Stimulated activated naive CD4-positive, alpha-beta T cell (primary cell): Measurements from ENCODE around the gene EXOC4.

Experiments
- DNase-seq, 6 experiments: peaks; one replicate each; lab custom pipeline; 2025; lab: John Stamatoyannopoulos, UW

The EXOC4 gene

DNA sequence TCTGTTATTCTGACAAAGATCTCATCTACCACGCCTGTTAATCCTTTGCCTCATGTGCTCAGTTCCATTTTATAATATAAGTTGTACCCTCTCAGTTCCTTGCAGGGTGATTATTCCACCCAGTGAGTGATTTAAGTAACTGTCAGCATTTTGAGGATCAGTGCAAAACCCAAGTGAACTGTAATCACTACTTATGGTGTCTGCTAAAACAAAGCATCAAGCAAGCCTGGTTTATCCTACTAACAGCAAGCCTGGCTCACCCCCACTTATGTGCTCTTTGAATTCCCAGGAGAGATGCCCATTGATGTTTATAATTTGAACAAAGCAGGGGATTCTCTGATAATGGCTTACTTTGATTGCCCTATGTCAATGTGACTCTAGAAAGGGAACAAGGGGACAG lies 687.5 kb downstream of the EXOC4 start:
- DNase-seq, result no peak

DNA sequence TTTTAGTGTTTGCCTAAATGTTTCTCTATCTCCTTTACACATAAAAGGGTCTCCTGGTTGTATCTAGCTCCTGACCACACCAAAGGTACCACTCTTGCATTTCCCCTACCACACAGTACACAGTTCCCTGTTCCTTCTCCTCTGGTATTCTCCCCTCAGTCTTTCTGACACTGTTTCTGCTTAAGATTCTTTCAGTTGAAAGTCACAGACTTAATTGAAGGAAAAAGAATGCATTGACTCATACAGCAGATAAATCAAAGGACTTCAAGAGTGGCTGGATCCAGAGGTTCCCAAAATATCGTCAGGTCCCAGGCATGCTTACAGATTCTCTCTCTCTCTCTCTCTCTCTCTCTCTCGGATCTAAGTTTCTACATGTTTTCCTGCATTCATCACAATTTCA lies 688.6 kb downstream of the EXOC4 start:
- DNase-seq, result no peak

DNA sequence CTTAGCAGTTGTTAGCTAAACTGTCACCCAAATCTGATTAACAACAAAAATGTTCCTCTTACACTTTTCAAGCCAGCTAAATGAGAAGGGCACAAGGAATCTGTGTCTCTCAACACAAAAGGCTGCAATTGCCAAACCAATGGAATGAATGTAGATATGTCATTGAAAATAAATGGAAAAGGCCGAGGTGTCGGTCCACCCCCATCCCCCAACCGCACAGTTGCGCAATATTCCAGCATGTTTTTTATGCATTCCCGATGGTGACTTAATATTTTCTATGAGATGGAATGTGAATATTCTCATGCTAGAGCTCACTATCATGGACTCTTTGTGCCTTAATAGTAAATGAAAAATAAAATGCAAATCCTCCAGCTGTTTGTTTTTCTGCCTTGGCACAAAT lies 692.6 kb downstream of the EXOC4 start:
- no peak for DNase-seq

DNA sequence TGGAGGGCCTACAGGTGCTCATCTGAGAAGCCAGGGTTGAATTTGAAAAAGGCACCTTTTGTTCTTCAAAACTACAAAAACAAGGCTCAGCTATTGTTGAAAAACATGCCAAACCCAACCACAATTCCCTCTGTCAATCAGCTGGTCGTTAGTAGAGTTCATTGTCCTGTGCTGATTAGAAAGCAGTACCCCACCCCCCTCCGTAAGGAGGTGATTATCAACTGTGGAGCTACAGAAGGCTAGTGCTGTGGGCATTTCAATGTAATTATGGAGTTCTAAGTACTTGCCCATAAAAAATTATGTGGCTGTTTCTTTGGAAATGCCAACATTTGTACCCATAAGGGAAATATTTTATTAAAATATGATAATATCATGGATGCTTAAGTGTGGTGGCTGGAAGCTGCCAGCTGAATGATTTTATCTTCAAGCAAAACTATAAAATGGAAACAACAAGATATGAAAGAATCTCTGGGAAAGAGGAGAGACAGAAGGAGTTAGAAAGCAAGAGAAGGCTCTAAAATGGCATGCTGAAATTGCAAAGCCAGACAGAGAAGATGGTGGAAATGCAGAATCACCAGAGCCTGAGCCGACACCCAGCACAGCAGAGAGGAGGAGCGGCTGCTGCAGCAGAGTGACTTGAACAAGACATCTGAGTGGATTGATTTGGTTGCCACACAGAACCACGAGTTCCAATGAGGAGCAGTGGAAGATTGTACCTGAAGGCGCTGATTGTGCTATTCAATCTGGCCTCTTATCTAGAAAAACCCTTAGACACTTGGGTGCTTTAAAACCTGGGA lies 694.8 kb downstream of the EXOC4 start:
- DNase-seq, result no peak

DNA sequence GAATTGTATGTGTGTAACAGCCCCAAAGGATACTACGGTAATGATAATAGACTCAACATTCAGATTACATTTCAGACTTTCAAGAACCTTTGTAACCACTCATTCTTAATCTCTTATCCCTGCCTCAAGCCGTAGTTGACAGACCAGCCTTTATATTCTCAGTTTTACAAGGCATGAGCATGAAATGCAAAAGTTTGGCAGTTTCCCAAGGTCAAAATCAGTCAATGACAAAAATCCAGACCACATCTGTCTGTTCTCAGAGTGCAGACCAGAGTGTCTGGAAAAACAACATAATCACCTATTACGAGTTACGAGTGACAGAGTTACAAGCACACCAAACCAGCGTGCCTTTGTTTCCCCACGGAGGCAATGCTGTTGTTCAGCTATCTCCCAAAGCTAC lies 695.7 kb downstream of the EXOC4 start:
- DNase-seq, result no peak

DNA sequence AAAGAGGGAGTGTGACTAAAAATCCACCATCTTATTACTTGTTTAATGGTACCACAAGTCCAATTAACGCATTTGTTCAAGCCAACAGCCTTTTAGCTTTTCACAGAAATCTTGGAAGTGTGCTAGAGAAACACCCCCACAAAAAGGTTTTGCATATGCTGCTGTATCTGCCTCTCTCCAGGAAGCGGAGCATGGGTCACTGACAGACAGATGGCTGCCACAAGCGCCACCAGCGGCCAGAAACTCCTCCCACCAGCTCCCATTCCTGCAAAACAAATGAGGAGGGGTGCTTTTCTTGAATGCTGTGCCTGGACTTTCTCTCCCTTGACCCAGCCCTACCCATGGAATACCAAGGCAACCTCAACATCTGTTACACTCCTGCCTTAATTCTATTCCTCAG lies 698.0 kb downstream of the EXOC4 start:
- no peak for DNase-seq

DNA sequence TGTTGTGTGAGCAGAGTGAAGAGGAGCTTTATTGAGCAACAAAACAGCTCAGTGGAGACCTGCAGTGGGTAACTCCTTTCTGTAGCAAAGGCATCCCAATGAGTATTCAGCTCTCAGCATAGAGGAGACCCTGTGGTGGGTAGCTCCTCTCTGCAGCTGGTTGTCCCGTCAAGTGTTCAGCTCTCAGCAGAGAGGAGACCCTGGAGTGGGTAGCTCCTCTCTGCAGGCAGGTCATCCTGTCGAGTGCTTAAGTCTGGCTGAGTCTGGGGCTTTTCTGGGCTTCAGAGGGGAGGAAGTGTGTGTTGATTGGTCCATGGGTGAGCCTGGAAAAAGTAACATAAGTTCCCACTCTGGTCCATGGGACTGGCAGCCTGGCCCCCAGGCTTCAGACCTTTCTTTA lies 702.3 kb downstream of the EXOC4 start:
- DNase-seq, result no peak

DNA sequence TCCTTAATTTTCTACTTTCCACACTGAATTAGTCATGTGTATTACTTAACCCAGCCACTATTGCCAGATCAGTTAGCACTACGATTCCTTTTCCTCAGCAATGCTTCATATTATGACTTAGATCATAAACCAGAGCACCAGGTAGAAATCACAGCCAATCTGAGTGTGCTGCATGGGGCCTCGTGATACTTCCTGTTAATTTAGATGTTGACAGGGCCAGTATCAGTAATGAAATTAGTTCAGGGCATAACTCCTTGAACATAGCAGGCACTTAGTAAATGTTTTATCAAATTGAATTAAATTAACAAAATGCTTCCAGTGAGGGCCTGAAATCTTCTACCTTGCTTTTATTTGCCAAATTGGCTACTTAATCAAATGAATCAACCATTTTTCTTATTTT lies 705.0 kb downstream of the EXOC4 start:
- DNase-seq, result no peak

DNA sequence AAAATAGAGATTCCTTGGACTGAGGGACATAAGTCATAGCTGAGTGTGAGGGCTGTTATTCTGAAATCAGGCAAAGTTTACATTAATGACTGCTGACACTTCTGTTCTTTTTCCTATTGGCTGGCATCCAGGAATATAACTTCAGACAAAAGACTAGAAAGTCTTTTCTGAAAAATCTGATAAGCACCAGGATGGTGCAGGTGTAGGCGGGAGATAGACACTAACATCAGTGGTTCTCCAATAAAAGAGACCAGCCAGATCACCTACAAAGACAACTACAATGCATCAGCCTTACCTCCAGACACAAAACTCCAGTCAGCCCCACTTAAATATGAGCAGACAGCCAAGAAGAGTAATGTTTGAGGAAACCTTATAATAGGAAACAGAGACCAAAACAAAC lies 705.9 kb downstream of the EXOC4 start:
- no peak for DNase-seq

DNA sequence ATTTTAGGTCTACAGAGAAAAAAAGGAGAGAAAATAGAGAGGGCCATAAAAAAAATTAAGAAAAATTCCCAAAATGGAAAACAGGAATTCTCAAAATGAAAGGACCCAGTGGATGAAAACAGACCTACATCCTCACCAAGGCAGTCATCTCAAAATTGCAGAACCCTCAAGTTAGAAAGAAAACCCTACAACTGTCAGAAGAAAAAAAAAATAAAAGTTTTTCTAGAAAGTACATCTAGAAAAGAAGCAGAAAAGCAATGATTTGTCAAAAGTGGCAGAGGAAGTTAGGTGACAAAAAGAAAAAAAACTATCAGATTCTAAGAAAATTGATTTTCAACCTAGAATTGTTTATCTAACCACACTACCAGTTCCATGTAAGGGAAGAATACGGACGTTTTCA lies 706.6 kb downstream of the EXOC4 start:
- no peak for DNase-seq

DNA sequence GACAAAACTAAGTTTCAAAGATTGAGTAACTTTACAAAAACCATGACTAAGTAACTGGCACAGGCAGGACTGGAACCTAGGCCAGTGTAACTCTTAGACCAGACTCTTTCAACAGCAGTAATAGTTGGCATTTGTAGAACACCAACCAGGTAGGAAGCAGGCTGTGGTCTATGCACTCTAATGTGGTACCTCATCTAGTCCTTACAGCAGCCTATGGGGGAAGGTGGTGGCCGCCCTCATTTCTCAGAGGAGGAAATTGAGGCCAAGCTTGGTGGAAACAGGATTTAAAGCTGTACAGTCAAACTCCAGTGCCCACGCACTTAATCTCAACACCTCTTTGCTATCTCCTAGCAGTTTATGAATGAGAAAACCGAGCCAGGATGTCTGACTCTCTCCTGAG lies 708.8 kb downstream of the EXOC4 start:
- no peak for DNase-seq

DNA sequence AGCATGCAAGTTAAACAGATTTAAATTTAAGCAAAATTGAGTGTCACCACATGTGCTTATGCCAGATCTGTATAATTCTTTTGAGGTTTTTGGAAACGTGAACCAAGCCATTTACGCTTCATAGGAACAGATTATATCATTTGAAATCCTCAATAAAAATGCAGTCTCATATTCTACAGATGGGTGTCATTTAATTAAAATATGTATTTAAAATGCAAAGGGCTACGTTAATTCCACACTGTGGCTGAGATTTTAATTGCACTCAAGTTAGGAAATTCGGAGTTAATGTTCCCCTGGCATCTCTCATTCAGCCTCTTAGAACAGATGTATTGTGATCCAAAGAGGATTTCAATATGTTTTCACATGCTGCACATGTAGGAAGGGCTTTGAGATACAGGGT lies 709.8 kb downstream of the EXOC4 start:
- DNase-seq, result no peak

DNA sequence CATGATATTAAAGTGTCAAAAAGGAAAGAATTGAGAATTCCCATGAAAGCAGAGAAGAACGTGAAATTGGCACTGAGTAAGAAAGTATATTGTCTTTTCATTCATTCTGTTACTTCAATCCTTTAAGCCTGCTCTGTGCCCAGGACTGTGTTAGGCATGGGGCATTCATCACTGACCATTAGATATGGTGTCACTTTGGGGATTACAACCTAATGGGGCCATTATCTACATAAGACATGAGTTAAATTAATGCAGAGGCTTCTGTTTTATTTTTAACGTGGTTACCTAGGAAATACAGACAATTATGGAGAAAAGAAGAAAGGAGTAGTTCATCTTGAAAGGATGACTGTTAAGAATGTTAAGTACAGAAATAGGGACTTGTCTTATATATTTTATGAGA lies 710.8 kb downstream of the EXOC4 start:
- no peak for DNase-seq

DNA sequence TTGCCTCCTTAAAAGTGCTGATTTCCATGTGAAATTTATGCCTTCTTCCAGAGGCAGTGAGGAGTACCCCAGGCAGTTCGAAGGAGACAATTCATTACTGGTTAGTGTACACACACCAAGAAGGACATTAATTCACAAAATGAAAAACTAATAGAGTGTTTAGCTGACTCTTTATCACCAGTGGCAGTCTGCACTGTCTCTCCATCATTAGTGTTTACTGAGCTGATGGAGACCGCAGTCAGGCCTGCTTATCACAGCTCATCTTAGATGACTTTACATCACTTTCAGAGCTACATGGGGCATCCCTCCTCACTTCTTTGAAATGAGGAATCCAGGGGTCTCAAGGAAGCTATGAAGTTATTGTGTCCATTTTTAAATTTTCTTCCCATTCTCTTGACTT lies 718.7 kb downstream of the EXOC4 start:
- DNase-seq, result no peak

DNA sequence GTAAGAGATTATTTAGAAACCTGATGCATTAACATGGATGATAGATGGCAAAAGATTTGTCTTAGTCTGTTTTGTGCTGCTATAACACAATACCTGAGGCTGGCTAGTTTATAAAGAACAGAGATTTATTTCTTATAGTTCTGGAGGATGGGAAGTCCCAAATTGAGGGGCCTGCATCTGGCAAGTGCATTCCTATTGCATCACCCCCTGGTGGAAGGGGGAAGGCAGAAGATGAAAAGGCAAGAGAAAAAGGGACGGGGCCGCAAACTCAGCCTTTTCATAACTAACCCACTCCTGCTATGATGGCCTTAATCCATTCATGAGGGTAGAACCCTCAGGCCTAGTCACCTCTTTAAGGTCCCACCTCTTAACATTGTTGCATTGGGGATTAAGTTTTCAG lies 720.8 kb downstream of the EXOC4 start:
- DNase-seq, result no peak

DNA sequence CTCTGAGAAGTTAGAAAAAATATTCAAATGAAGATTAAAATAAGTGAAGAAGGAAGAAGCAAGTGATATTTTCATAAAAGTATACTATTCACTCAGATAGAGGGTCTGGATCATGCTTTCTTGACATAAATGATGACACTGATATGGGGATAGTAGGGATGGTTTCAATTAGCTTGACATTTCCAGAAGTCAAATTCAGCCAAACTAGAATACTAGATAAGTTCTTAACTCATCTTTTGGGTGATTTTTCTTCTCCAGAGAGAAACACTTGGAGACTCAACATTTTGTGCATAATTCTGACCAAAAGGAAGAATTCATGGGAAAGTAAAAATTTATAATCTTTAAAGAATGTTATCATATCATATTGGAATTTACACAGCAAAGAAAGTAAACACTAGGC lies 722.3 kb downstream of the EXOC4 start:
- DNase-seq, result no peak

DNA sequence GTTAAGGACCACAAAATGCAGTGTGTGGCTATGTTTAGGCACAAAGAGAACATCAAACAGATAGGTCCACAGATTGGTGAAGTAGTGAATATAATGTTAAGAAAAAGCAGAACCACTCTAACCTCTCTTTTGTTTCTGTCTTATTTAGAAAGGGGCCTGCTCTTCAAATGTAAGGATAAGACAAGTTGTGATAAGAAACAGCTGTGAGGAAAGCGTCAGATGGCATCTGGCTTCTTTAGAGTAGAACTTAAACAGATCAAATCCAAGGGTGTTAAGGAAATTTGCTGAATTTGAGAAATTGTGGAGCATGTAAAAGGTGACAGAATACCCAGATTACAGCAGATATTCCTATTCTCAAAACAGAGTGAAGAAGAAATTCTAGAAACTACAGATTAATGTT lies 723.3 kb downstream of the EXOC4 start:
- no peak for DNase-seq

DNA sequence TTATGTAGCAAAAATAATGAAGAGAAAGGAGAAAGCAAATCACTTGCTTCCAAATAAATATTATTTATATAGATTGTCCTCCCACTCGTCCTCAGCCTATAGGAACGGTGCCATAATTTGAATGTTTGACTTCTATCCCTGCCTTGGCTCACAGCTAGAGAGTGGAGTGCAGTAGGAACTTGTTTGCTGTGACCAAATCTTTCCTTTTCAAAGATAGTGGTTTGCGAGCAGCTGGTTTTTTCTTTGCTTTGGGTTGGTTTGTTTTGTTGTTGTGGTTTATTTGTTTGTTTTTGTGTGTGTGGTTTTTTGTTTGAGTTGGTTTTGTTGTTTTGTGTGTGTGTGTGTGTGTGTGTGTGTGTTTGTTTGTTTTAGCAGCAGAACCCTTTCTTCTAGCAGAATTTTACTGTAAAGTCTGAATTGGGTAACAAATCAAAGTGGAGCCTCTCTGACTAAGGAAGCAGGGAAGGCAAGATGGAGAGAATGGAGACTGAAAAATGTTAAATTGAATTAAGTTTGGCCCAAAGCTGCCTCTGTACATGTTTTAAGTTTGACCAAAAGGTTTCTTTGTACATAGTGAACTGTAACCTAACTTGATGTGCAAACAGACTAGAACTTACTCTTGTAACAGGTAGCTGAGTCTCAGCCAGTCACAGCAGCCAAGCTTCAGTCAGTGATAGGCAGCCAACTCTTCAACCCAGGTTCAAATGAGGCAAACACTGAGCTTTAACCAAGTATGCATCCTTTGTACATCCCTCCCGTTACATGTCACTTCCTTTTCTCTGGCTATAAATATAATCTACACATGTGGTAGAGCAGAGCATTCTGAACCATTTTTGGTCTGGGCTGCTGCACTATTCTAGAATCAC lies 724.8 kb downstream of the EXOC4 start:
- no peak for DNase-seq

DNA sequence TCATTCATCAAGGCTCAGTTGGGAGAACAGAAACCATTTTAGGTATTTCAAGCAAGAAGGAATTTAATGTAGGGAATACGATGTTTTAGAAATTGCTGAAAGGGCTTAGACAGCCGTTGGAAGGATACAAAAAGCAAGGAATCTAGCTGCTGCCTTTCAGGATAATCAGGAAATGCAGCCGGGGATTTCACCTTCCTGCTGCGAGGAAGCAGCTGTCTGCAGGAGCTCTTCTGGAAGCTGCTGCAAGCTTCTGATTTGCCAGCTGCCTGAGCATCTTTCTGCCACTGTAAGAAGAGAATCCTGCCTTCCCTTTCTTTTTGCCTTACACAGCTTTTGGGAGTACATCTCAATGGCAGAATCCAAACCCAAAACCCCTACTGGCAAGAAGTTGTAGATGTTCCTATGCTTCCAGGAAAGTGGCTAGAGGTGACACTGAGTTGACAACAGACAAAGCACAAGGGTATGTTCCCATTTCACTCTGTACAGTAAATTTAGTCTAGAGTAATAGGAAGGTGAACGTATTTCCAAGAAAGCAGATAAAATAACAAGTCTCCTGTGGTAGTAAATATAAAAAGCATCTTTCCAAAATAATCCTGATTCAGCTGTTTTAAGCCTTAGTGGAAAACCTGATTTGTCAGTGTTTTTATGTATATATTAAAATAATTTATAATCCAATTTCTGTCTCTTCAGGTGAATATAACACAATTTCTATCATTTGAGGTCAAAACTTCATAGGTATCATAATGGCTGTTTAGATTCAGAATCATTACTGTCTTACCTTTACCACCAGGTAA lies 725.8 kb downstream of the EXOC4 start:
- DNase-seq, result no peak

DNA sequence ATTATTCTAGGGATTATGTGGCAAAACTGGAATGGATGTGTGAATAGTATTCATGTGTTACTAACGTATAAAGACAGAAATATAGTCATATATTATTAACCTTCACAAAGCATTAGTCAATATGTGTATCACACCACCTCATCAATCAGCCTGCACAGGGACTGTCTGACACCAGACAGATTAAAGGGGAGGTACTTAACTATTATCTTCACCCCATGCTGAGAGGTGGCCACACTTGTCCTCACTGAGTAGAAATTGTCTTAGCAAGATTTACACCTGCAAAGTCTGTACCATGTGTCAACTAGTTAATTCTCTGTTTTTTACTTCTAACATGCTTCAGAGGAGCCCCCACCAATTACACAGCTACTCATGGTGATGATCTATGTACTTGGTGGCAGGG lies 727.9 kb downstream of the EXOC4 start:
- DNase-seq, result no peak

DNA sequence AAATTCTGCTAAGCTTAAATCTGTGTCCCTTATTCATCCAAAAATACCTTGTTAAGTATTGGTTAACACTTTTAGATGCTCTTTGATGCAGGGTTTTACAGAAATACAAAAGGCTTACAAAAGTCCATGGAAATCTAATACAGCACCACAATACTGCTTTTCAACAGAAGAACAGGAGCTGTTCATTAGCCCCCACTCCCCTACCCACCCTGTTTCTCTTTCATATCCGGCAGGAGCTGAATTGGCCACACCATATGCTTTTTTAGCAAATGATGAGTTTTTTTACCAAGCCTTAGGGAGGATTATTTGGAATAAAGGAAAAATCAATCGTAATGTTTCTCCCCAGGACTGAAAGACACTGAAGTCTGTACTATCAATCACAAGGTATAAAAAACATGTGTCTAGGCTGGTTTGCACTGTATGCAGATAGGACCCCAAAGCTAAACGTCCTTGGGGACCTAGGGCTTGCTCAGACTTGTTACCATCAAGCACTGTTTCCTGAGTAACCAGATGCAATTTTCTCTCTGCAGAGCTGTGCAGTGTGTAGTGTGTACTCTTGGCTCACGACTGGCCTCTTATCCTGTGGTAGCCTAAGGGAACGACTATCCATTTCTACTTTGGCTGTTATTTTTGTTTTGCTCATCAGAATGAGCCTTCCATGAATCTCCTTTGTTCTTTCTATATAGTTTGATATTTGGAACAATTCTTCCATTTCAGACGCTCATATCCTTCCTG lies 731.0 kb downstream of the EXOC4 start:
- no peak for DNase-seq

DNA sequence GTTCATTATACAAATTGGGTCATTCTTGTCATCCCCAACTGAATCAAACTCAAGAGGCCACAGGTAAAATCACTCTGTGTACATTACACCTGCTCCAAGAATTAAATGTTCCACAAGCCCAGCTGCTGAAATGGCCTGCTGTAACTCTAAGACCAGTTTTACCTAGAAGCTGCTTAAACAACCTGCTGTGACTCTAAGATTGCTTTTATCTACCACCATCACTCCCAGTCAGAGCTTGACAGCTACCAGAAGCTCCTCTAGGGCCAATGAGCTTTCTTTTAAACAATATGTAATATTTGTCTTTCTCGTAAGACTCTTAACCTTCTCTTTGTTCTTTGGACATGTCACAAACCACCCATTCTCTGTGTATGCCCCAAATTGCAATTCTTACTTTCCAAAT lies 732.4 kb downstream of the EXOC4 start:
- DNase-seq, result no peak
